ENCODE data around the gene EPHB1. TPM values are rescaled to one million over a fixed set of nuclear protein-coding genes. Genes with fewer than 3 reads are reported as not detected.

The EPHB1 gene
- polyA plus RNA-seq, 5 donors: 1.8 to 3.9 (median 2.8) TPM

GRCh38 chr3:134849561-134849960 lies 54.5 kb downstream of the EPHB1 start:
- no peak for DNase-seq

- no peak for DNase-seq
Observed at GRCh38 chr3:134850761-134851160, 55.7 kb downstream of the EPHB1 start.

- no peak for DNase-seq
Observed at GRCh38 chr3:134852132-134852531, 57.1 kb downstream of the EPHB1 start.

- DNase-seq: no peak
Observed at GRCh38 chr3:134852893-134853351, 57.9 kb downstream of the EPHB1 start.

- no peak for DNase-seq
Observed at GRCh38 chr3:134854254-134854653, 59.2 kb downstream of the EPHB1 start.

GRCh38 chr3:134857356-134857755 lies 62.3 kb downstream of the EPHB1 start:
- DNase-seq: no peak

- no peak for DNase-seq
Observed at GRCh38 chr3:134857776-134858362, 62.8 kb downstream of the EPHB1 start.

- DNase-seq: no peak
Observed at GRCh38 chr3:134858441-134859035, 63.5 kb downstream of the EPHB1 start.

- no peak for DNase-seq
Observed at GRCh38 chr3:134859341-134859740, 64.3 kb downstream of the EPHB1 start.

- no peak for DNase-seq
Observed at GRCh38 chr3:134860141-134860540, 65.1 kb downstream of the EPHB1 start.

GRCh38 chr3:134863915-134864314 lies 68.9 kb downstream of the EPHB1 start:
- no peak for DNase-seq

GRCh38 chr3:134864636-134865035 lies 69.6 kb downstream of the EPHB1 start:
- no peak for DNase-seq

GRCh38 chr3:134867277-134867676 lies 72.2 kb downstream of the EPHB1 start:
- no peak for DNase-seq

GRCh38 chr3:134869153-134869726 lies 74.2 kb downstream of the EPHB1 start:
- no peak for DNase-seq

- no peak for DNase-seq
Observed at GRCh38 chr3:134871818-134872217, 76.8 kb downstream of the EPHB1 start.

GRCh38 chr3:134872440-134873388 lies 77.7 kb downstream of the EPHB1 start:
- no peak for DNase-seq

- DNase-seq: no peak
Observed at GRCh38 chr3:134873789-134874188, 78.7 kb downstream of the EPHB1 start.

- DNase-seq: no peak
Observed at GRCh38 chr3:134874737-134875413, 79.8 kb downstream of the EPHB1 start.

GRCh38 chr3:134876836-134877235 lies 81.8 kb downstream of the EPHB1 start:
- no peak for DNase-seq

GRCh38 chr3:134877788-134878187 lies 82.7 kb downstream of the EPHB1 start:
- DNase-seq: no peak

- no peak for DNase-seq
Observed at GRCh38 chr3:134879990-134880389, 84.9 kb downstream of the EPHB1 start.

- no peak for DNase-seq
Observed at GRCh38 chr3:134880431-134880830, 85.4 kb downstream of the EPHB1 start.

Data from right lung (tissue), 5 donors.